ENCODE results near the gene SRF. TPM values are rescaled to one million over a fixed set of nuclear protein-coding genes. Genes with fewer than 3 reads are reported as not detected.

Gene SRF
- total RNA-seq, 1 donor from 2014 or later = 10.8 TPM

- Histone ChIP-seq H3K4me3 (ENCODE audit: low read depth, low read length) (no peak overlapping the region), H3K27me3 (ENCODE audit: control insufficient read depth, insufficient read depth, low read length) (no peaks in the 10 kb centered on the region), H3K36me3 (ENCODE audit: control insufficient read depth, insufficient read depth, low read length) (peaks cover 30% of the 10 kb centered on the region)
- FAIRE-seq (no peak), DNase-seq (ENCODE audit: low read depth) (no peak)
- TF ChIP-seq, protein P1, sequence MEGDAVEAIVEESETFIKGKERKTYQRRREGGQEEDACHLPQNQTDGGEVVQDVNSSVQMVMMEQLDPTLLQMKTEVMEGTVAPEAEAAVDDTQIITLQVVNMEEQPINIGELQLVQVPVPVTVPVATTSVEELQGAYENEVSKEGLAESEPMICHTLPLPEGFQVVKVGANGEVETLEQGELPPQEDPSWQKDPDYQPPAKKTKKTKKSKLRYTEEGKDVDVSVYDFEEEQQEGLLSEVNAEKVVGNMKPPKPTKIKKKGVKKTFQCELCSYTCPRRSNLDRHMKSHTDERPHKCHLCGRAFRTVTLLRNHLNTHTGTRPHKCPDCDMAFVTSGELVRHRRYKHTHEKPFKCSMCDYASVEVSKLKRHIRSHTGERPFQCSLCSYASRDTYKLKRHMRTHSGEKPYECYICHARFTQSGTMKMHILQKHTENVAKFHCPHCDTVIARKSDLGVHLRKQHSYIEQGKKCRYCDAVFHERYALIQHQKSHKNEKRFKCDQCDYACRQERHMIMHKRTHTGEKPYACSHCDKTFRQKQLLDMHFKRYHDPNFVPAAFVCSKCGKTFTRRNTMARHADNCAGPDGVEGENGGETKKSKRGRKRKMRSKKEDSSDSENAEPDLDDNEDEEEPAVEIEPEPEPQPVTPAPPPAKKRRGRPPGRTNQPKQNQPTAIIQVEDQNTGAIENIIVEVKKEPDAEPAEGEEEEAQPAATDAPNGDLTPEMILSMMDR (IDR thresholded peaks at IDR 0.05; ENCODE audit: insufficient read depth, low read length, severe bottlenecking) = no peak
These were observed 45.1 kb downstream of the SRF start for GRCh38 chr6:43216200-43216599.

DNA sequence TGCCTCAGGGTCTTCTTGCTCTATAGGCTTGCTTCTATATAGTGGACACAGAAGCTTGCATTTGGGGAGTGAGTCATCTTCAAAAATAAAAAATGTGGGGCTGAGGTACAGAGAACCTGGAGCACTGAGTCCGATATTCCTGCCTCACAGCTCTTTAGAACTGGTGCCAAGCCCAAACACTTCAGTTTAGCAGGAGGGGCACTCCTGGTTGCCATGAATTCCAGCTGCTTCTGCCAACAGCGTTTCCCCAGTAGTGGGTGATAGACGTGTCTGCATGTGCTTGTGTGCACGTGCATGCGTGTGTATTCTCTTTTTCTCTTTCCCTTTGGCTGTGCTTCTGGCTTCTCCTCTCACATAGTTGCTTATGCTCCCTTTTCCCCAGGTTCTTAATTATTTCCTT is 46.3 kb downstream of the SRF start:
- FAIRE-seq = no peak
- DNase-seq (ENCODE audit: low read depth) = no peak
- TF ChIP-seq, protein P1 (IDR thresholded peaks at IDR 0.05; ENCODE audit: insufficient read depth, low read length, severe bottlenecking) = no peak
- Histone ChIP-seq H3K4me3 (ENCODE audit: low read depth, low read length) (no peak overlapping the region), H3K27me3 (ENCODE audit: control insufficient read depth, insufficient read depth, low read length) (no peaks in the 10 kb centered on the region), H3K36me3 (ENCODE audit: control insufficient read depth, insufficient read depth, low read length) (peaks cover 30% of the 10 kb centered on the region)

- no peak overlapping the region for H3K4me3 ChIP-seq (ENCODE audit: low read depth, low read length)
- peaks cover 32% of the 10 kb centered on the region for H3K36me3 ChIP-seq (ENCODE audit: control insufficient read depth, insufficient read depth, low read length)
- TF ChIP-seq, protein P1 (IDR thresholded peaks at IDR 0.05; ENCODE audit: insufficient read depth, low read length, severe bottlenecking) = no peak
- no peak for FAIRE-seq
- no peak for DNase-seq (ENCODE audit: low read depth)
- no peaks in the 10 kb centered on the region for H3K27me3 ChIP-seq (ENCODE audit: control insufficient read depth, insufficient read depth, low read length)
These were observed 48.0 kb downstream of the SRF start for GRCh38 chr6:43219119-43219518.

GRCh38 chr6:43219814-43220213 is 48.7 kb downstream of the SRF start:
- Histone ChIP-seq H3K27me3 (ENCODE audit: control insufficient read depth, insufficient read depth, low read length) (no peaks in the 10 kb centered on the region), H3K36me3 (ENCODE audit: control insufficient read depth, insufficient read depth, low read length) (peaks cover 30% of the 10 kb centered on the region), H3K4me3 (ENCODE audit: low read depth, low read length) (no peak overlapping the region)
- DNase-seq (ENCODE audit: low read depth) (no peak), FAIRE-seq (no peak)
- TF ChIP-seq, protein P1 (IDR thresholded peaks at IDR 0.05; ENCODE audit: insufficient read depth, low read length, severe bottlenecking) = no peak

DNA sequence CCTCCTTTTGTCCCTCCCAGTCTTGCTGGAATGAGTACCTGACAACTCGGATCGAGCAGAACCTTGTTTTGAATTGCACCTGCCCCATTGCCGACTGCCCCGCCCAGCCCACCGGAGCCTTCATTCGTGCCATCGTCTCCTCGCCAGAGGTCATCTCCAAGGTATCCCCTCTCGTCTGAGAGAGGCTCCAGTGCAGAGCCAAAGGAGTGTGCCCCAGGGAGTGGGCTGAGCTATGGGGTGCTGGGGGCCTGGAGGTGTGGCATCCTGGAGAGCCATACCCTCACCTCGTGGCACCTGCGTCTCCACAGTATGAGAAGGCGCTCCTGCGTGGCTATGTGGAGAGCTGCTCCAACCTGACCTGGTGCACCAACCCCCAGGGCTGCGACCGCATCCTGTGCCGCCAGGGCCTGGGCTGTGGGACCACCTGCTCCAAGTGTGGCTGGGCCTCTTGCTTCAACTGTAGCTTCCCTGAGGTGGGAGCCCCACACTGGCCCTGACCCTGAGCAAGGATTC is 49.4 kb downstream of the SRF start:
- TF ChIP-seq, protein P1 (IDR thresholded peaks at IDR 0.05; ENCODE audit: insufficient read depth, low read length, severe bottlenecking) = no peak
- H3K4me3 ChIP-seq (ENCODE audit: low read depth, low read length) = no peak overlapping the region
- peaks cover 29% of the 10 kb centered on the region for H3K36me3 ChIP-seq (ENCODE audit: control insufficient read depth, insufficient read depth, low read length)
- no peak for DNase-seq (ENCODE audit: low read depth)
- FAIRE-seq = no peak
- no peaks in the 10 kb centered on the region for H3K27me3 ChIP-seq (ENCODE audit: control insufficient read depth, insufficient read depth, low read length)

Data from bronchial epithelial cell (primary cell).